ENCODE measurements around the gene TBC1D16. TPM values are rescaled to one million over a fixed set of nuclear protein-coding genes. Genes with fewer than 3 reads are reported as not detected.

The TBC1D16 gene
- total RNA-seq, 4 donors from 2014 or later = 5.8 to 8.1 (median 7.0) TPM

- in situ Hi-C loops (cut with MboI; ENCODE audit: low sequenced_read_pairs in 4 of 4) = no loop called here
- no peak for DNase-seq
These were observed 122.2 kb downstream of the TBC1D16 start for GRCh38 chr17:79913451-79913850.

GRCh38 chr17:79912552-79913330 lies 122.9 kb downstream of the TBC1D16 start:
- intact Hi-C loops (cut with DNase I; ENCODE audit: low total_unique reads) = no loop called here
- no peaks in the 10 kb centered on the region for H3K9me3 ChIP-seq
- in situ Hi-C loops (cut with MboI; ENCODE audit: low sequenced_read_pairs in 4 of 4) = no loop called here
- no peak overlapping the region for H3K27ac ChIP-seq
- DNase-seq (no peak), ATAC-seq (no peak)
- peaks cover 0 to 5% of the 10 kb centered on the region in 2 donors for H3K4me1 ChIP-seq
- peaks cover 0 to 14% (median 8%) of the 10 kb centered on the region in 3 donors for H3K27me3 ChIP-seq
- TF ChIP-seq POLR2A (IDR thresholded peaks at IDR 0.05) = no peak
- TF ChIP-seq CTCF (IDR thresholded peaks at IDR 0.05 in 4 of 5, conservative IDR thresholded peaks at IDR 0.05 in 1 of 5) = no peak
- H3K4me3 ChIP-seq = no peak overlapping the region
- no peaks in the 10 kb centered on the region for H3K36me3 ChIP-seq

More at GRCh38 chr17:79913451-79913850, 122.2 kb downstream of the TBC1D16 start:
- ATAC-seq = no peak
- Histone ChIP-seq H3K36me3 (no peaks in the 10 kb centered on the region), H3K9me3 (no peaks in the 10 kb centered on the region), H3K27me3 (peaks cover 0 to 10% (median 2%) of the 10 kb centered on the region in 3 donors), H3K4me1 (peaks cover 1 to 6% of the 10 kb centered on the region in 2 donors), H3K27ac (no peak overlapping the region), H3K4me3 (no peak overlapping the region)
- intact Hi-C loops (cut with DNase I; ENCODE audit: low total_unique reads) = no loop called here
- TF ChIP-seq POLR2A (IDR thresholded peaks at IDR 0.05) = no peak
- TF ChIP-seq CTCF (IDR thresholded peaks at IDR 0.05 in 4 of 5, conservative IDR thresholded peaks at IDR 0.05 in 1 of 5) = no peak

- intact Hi-C loops (cut with DNase I; ENCODE audit: low total_unique reads) = no loop called here
- H3K4me1 ChIP-seq = peaks cover 0 to 5% of the 10 kb centered on the region in 2 donors
- H3K27me3 ChIP-seq = peaks cover 6 to 15% (median 14%) of the 10 kb centered on the region in 3 donors
- DNase-seq (no peak), ATAC-seq (no peak)
- H3K36me3 ChIP-seq = no peaks in the 10 kb centered on the region
- H3K4me3 ChIP-seq = no peak overlapping the region
- no peaks in the 10 kb centered on the region for H3K9me3 ChIP-seq
- in situ Hi-C loops (cut with MboI; ENCODE audit: low sequenced_read_pairs in 4 of 4) = no loop called here
- H3K27ac ChIP-seq = no peak overlapping the region
- TF ChIP-seq POLR2A (IDR thresholded peaks at IDR 0.05) (no peak), CTCF (IDR thresholded peaks at IDR 0.05 in 4 of 5, conservative IDR thresholded peaks at IDR 0.05 in 1 of 5) (no peak)
These were observed 124.0 kb downstream of the TBC1D16 start for GRCh38 chr17:79911430-79912399.

- Histone ChIP-seq H3K27ac (no peak overlapping the region), H3K36me3 (no peaks in the 10 kb centered on the region), H3K4me1 (peaks cover 0 to 5% of the 10 kb centered on the region in 2 donors), H3K27me3 (peaks cover 7 to 17% (median 12%) of the 10 kb centered on the region in 3 donors), H3K4me3 (no peak overlapping the region), H3K9me3 (no peaks in the 10 kb centered on the region)
- in situ Hi-C loops (cut with MboI; ENCODE audit: low sequenced_read_pairs in 4 of 4) = no loop called here
- DNase-seq (no peak), ATAC-seq (no peak)
- TF ChIP-seq POLR2A (IDR thresholded peaks at IDR 0.05) = no peak
- TF ChIP-seq CTCF (IDR thresholded peaks at IDR 0.05 in 4 of 5, conservative IDR thresholded peaks at IDR 0.05 in 1 of 5) = no peak
- intact Hi-C loops (cut with DNase I; ENCODE audit: low total_unique reads) = no loop called here
These were observed 124.7 kb downstream of the TBC1D16 start for GRCh38 chr17:79910985-79911361.

All from gastrocnemius medialis (tissue), 4 donors.